DOHH2 (cell line): ENCODE measurements around the gene POLR1H.

Experiments
- H3F3A ChIP-seq: fragments of 200-600 bp; sonication (generic), shearing (Covaris generic); 2 replicates; pipeline ENCODE4 v1.6.0; 2016; ENCODE audit warnings: antibody characterized with exemption, mild to moderate bottlenecking; ENCODE audit not compliant: control insufficient read depth, insufficient read depth
- H3K27ac ChIP-seq: fragments of 200-600 bp; sonication (generic); 2 replicates; pipeline ENCODE4 v1.5.1; 2014; ENCODE audit warnings: low read depth, mild to moderate bottlenecking, low read length, moderate library complexity
- H3K27me3 ChIP-seq: fragments of 200-600 bp; sonication (generic); 2 replicates; pipeline ENCODE4 v1.6.1; 2014; ENCODE audit warnings: mild to moderate bottlenecking, low read length, mixed read lengths; ENCODE audit not compliant: control insufficient read depth
- H3K36me3 ChIP-seq: fragments of 200-600 bp; sonication (generic); 2 replicates; pipeline ENCODE4 v1.6.1; 2014; ENCODE audit warnings: mild to moderate bottlenecking, low read length, moderate library complexity, mixed read lengths; ENCODE audit not compliant: control insufficient read depth
- H3K4me1 ChIP-seq: fragments of 200-600 bp; sonication (generic); 2 replicates; pipeline ENCODE4 v1.6.1; 2014; ENCODE audit warnings: mild to moderate bottlenecking, low read length, mixed read lengths; ENCODE audit not compliant: control insufficient read depth
- H3K4me2 ChIP-seq: fragments of 200-600 bp; sonication (generic); 2 replicates; pipeline ENCODE4 v1.6.0; 2014; ENCODE audit warnings: mild to moderate bottlenecking, low read length, moderate library complexity
- H3K4me3 ChIP-seq: fragments of 200-600 bp; sonication (generic); 2 replicates; pipeline ENCODE4 v1.5.1; 2014; ENCODE audit warnings: mild to moderate bottlenecking, low read length, mixed read lengths
- H3K79me2 ChIP-seq: fragments of 200-600 bp; sonication (generic); 2 replicates; pipeline ENCODE4 v1.6.1; 2014; ENCODE audit warnings: mild to moderate bottlenecking, low read length, mixed read lengths; ENCODE audit not compliant: control insufficient read depth
- H3K9me2 ChIP-seq: fragments of 200-600 bp; sonication (generic); replicated peaks from 2 replicates; pipeline ENCODE4 v1.6.1; 2014; ENCODE audit warnings: mild to moderate bottlenecking, low read length, mixed read lengths; ENCODE audit not compliant: control insufficient read depth
- H3K9me3 ChIP-seq: fragments of 200-600 bp; sonication (generic); 2 replicates; pipeline ENCODE4 v1.6.1; 2014; ENCODE audit warnings: antibody characterized with exemption, low read length, mixed read lengths; ENCODE audit not compliant: control insufficient read depth, insufficient read depth
- H4K20me1 ChIP-seq: fragments of 200-600 bp; sonication (generic); 2 replicates; pipeline ENCODE4 v1.6.0; 2014; ENCODE audit warnings: low read depth, mild to moderate bottlenecking, antibody characterized with exemption, low read length, moderate library complexity; ENCODE audit not compliant: control insufficient read depth, insufficient read depth
- EZH2phosphoT487 ChIP-seq: fragments of 200-600 bp; sonication (generic); IDR thresholded peaks from 2 replicates; pipeline ENCODE4 v1.6.1; 2017; ENCODE audit warnings: borderline replicate concordance, mild to moderate bottlenecking, antibody characterized with exemption, low read length, moderate library complexity, mixed read lengths
- TF ChIP-seq, protein P1 (sequence below): fragments of 200-600 bp; sonication (generic); IDR thresholded peaks from one replicate; pipeline ENCODE4 v1.5.1; 2014; ENCODE audit warnings: antibody characterized with exemption, mild to moderate bottlenecking, low read depth, low read length; ENCODE audit not compliant: poor library complexity, severe bottlenecking

Gene POLR1H

GRCh38 chr6:30067460-30068139, 6.5 kb downstream of the POLR1H start:
- H3K4me2 ChIP-seq, result peak overlapping the region; percentile 89
- no peaks in the 10 kb centered on the region for H3K9me2 ChIP-seq
- TF ChIP-seq EZH2phosphoT487, result no peak
- TF ChIP-seq, protein P1, sequence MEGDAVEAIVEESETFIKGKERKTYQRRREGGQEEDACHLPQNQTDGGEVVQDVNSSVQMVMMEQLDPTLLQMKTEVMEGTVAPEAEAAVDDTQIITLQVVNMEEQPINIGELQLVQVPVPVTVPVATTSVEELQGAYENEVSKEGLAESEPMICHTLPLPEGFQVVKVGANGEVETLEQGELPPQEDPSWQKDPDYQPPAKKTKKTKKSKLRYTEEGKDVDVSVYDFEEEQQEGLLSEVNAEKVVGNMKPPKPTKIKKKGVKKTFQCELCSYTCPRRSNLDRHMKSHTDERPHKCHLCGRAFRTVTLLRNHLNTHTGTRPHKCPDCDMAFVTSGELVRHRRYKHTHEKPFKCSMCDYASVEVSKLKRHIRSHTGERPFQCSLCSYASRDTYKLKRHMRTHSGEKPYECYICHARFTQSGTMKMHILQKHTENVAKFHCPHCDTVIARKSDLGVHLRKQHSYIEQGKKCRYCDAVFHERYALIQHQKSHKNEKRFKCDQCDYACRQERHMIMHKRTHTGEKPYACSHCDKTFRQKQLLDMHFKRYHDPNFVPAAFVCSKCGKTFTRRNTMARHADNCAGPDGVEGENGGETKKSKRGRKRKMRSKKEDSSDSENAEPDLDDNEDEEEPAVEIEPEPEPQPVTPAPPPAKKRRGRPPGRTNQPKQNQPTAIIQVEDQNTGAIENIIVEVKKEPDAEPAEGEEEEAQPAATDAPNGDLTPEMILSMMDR, result no peak
- no peaks in the 10 kb centered on the region for H3K27me3 ChIP-seq
- H3K4me1 ChIP-seq, result peaks cover 26% of the 10 kb centered on the region
- peaks cover 4% of the 10 kb centered on the region; the same call in 1 of the 2 replicates for H3F3A ChIP-seq
- H3K27ac ChIP-seq, result peak overlapping the region; percentile 54
- H3K36me3 ChIP-seq, result peaks cover 30% of the 10 kb centered on the region
- H4K20me1 ChIP-seq, result no peaks in the 10 kb centered on the region
- H3K9me3 ChIP-seq, result no peaks in the 10 kb centered on the region
- peak overlapping the region; percentile 95 for H3K4me3 ChIP-seq
- H3K79me2 ChIP-seq, result peaks cover 26% of the 10 kb centered on the region

GRCh38 chr6:30071081-30071818, 10.2 kb downstream of the POLR1H start:
- Histone ChIP-seq H3K9me3 (no peaks in the 10 kb centered on the region), H3K79me2 (peaks cover 16% of the 10 kb centered on the region), H3K4me2 (no peak overlapping the region), H3K9me2 (no peaks in the 10 kb centered on the region), H3K36me3 (peaks cover 12% of the 10 kb centered on the region), H3K4me3 (no peak overlapping the region), H3F3A (no peaks in the 10 kb centered on the region), H3K4me1 (peaks cover 10% of the 10 kb centered on the region), H4K20me1 (no peaks in the 10 kb centered on the region), H3K27me3 (peaks cover 12% of the 10 kb centered on the region; the same call in 1 of the 2 replicates), H3K27ac (no peak overlapping the region)
- TF ChIP-seq, protein P1, result no peak
- TF ChIP-seq EZH2phosphoT487, result no peak

GRCh38 chr6:30071858-30072257, 10.8 kb downstream of the POLR1H start:
- peaks cover 16% of the 10 kb centered on the region for H3K79me2 ChIP-seq
- no peaks in the 10 kb centered on the region for H3F3A ChIP-seq
- no peak overlapping the region for H3K4me2 ChIP-seq
- H3K9me3 ChIP-seq, result no peaks in the 10 kb centered on the region
- no peaks in the 10 kb centered on the region for H4K20me1 ChIP-seq
- H3K27me3 ChIP-seq, result peaks cover 17% of the 10 kb centered on the region; the same call in 1 of the 2 replicates
- no peaks in the 10 kb centered on the region for H3K9me2 ChIP-seq
- no peak overlapping the region for H3K4me3 ChIP-seq
- H3K27ac ChIP-seq, result no peak overlapping the region
- H3K4me1 ChIP-seq, result peaks cover 8% of the 10 kb centered on the region
- H3K36me3 ChIP-seq, result peaks cover 12% of the 10 kb centered on the region
- TF ChIP-seq, protein P1, result no peak
- TF ChIP-seq EZH2phosphoT487, result no peak
